Stimulated activated CD4-positive, alpha-beta T cell treated with anti-CD3 and anti-CD28 coated beads, Interleukin-2, amount 100 ng/mL, for 48 hours (primary cell): Measurements from ENCODE around the gene DGCR2.
"Not testable (repeated sequence)": the region's sequence is repeated elsewhere in the genome, so short reads cannot be mapped to it uniquely, and the experiment has no call there.

Experiments
- DNase-seq, 2 donors: peaks; one replicate each; pipeline ENCODE4 v3.0.0-alpha.2; 2020

DGCR2 gene

GRCh38 chr22:19107730-19108074 is 14.5 kb downstream of the DGCR2 start:
- DNase-seq: no peak

GRCh38 chr22:19106886-19107729 is 15.1 kb downstream of the DGCR2 start:
- DNase-seq: no peak

- peak in 1 of 2 donors; percentile 16 for DNase-seq
These were observed 16.1 kb downstream of the DGCR2 start for GRCh38 chr22:19105867-19106802.

- DNase-seq: no peak
These were observed 16.8 kb downstream of the DGCR2 start for GRCh38 chr22:19105456-19105855.

DNA sequence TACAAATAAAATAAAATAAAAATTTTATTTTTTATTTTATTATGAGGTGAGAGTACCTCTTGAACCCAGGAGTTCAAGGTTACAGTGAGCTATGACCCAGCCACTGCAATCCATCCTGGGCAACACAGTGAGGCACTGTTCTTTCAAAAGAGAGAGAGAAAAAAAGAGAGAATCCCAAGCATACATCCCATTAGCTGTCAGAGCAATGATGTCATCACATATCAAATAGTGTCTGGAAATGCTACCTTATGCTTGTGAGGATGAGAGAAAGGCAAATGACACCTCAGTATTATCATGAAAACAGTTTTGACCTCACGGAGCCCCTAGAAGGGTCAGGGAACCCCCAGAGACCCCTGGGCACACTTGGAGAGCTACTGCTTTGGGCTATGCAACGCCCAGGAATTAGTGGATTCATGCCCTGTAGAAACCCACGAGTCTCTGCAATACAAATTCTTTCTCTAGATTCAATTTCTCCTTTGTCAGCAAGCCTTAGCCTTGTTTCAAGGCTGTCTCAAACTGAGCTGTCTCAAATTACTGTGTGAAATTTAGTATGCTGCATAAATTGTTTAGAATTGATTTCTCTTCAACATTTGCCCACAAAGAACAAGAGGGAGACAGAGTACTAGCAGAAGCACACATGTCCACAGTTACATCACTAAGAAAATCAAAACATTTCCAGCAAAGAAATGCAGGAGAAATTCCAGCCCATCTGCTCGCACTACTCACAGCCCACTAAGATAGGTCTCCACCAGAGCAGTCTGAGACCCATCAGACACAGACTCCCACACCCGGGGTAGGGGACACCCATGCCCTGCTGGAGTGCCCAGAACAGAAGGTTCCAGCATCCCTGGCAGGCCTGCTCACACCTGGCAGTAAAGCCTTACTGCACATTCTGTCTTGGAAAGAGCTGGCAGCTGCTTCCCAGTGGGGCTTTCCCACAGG is 18.1 kb downstream of the DGCR2 start:
- DNase-seq: no peak

- DNase-seq: no peak
These were observed 24.1 kb downstream of the DGCR2 start for GRCh38 chr22:19098157-19098556.

DNA sequence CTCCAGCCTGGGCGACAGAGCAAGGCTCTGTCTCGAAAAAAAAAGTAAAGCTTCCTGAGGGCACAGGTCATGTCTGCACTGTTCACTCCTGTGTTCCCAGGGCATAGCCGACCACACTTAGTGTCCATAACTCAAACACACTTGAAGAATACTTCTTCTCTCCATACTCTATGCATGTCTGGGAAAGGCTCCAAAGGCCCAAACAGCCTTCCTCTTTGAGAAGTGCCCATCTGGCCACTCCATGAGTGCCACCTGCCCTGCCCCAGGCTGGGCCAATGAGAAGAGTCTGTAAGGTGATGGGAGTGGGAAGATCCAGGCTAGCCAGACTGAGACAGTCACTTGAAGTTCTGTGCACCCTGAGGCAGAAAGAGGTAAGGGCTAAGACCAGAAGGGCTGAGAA is 24.7 kb downstream of the DGCR2 start:
- no peak for DNase-seq

DNA sequence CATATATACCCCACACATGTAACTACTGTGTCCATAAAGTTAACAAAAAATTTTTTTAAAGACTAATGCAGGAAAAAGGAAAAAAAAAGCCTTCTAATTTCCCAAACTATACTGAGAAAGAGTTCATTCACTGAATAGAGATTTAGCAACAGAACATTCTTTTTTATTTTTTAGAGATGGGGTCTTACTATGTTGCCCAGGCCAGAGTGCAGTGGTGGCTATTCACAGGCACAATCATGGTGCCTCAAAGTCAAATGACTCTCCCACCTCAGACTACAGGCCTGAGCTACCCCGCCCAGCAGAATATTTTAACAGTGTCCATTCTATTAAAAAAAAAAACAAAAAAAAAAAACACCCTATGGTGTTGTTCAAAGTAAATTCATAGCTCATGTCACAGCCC is 25.7 kb downstream of the DGCR2 start:
- DNase-seq: no peak

- DNase-seq: no peak
These were observed 27.7 kb downstream of the DGCR2 start for GRCh38 chr22:19094393-19094997.

GRCh38 chr22:19092725-19093124 is 29.5 kb downstream of the DGCR2 start:
- no peak for DNase-seq

DNA sequence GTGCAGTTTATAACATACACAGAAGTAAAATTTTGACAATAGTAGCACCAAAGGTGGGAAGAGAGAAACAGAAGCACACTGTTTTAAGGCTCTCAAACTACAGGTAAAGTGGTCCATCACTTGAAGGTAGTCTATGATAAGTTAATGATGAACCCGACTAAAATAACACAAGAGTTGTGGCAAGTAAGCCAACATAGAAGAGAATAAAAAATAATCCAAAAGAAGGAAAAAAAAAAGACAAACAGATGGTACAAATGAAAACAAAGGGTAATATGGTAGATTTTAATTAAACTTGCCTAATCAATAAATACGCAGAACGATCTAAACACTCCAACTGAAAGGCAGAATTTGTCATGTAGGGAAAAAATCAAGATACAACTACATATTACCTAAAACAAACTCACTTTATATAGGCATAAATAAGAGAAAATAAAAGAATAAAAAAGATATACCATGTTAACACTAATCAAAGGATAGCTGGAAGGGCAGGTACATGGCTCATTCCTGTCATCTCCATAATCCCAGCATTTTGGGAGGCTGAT is 31.6 kb downstream of the DGCR2 start:
- DNase-seq: no peak

DNA sequence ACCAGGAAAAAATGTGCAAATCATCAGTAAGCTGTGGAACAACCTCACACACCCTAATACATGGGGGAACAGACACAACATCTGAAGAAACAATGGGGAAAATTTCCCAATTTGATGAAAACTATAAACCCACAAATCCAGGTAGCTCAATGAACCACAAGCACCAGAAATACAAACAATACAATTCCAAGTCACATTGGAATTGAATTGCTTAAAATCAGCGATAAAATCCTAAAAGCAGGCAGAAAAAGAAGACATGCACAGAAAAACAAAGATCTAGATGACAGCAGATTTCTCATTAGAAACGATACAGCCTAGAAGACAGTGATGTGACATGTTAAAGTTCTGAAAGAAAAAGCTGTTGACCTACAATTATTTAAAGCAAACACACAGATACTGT is 32.0 kb downstream of the DGCR2 start:
- no peak for DNase-seq

DNA sequence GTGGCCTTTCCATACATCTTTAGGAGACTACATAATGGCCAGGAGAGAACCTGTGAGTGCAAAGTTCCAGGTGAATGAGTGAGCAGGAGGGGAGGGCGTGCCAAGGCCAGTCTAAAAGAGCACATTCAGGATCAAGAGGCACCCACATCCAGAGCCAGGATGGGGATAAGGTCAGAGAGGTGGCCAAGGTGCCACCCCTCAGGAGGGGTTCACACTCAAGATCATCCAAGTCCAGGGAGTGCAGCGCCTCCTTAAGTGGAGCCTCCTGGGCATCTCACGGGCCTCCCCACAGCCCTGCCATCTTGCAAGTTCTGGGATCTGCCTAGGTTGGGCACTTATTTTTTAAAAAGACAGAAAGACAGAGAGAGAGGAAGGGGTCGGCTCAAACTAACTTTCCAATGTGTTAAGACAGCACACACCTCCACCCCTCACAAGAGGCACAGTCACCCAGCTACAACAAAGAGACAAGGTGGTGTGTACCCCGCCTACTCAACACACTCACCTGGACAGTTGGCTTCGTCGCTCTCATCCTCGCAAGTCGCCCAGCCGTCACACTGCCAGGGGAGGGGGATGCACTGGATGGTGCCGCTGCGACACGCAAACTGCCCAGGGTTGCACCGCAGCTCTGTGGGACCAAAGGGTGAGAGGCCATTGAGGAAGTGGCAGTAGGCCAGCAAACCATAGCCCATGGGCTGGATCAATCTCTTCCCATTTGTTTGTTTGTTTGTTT is 33.2 kb downstream of the DGCR2 start:
- DNase-seq: no peak

DNA sequence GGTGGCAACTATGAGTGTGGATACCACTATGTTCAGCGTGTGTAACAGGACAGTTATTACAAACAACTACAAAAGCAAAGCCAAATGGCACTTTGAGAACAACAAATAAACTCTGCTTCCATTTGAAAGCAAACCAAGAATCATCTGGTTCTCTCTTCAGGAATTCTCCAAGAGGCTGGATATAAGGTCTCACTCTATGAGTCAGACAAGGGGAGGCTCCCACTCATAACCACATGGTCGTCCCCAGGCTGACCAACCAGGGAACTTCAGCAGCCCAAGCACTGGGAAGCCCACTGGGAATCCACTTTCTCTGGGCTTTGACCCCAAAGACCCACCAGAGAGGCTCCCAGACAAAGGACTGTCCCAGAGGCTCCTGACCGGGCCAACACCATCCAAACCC is 35.3 kb downstream of the DGCR2 start:
- no peak for DNase-seq

DNA sequence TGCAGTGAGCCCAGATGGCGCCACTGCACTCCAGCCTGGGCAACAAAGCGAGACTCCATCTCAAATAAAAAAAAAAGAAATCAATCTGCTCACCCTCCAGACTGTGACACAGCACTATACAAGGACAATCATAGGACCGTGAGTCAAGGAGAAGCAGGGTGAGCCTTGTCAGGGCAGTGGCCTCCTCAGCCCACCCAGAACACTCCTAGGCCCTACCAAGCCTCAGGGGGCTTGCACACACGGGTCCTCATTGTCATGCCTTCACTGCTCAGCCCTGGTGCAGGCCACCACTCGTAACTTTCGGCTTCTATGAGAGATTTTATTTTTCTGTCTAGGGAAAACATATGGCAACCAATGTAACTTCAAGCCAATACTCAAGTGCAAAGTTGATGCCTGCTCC is 35.8 kb downstream of the DGCR2 start:
- DNase-seq: no peak

GRCh38 chr22:19085233-19085718 is 36.9 kb downstream of the DGCR2 start:
- DNase-seq: no peak

GRCh38 chr22:19084586-19084985 is 37.6 kb downstream of the DGCR2 start:
- not testable (repeated sequence) for DNase-seq

DNA sequence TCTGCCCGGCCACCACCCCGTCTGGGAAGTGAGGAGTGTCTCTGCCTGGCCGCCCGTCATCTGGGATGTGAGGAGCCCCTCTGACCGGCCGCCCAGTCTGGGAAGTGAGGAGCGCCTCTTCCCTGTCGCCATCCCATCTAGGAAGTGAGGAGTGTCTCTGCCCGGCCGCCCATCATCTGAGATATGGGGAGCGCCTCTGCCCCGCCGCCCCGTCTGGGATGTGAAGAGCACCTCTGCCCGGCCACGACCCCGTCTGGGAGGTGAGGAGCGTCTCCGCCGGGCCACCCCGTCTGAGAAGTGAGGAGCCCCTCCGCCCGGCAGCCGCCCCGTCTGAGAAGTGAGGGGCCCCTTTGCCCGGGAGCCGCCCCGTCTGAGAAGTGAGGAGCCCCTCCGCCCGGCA is 38.1 kb downstream of the DGCR2 start:
- DNase-seq: not testable (repeated sequence)

DNA sequence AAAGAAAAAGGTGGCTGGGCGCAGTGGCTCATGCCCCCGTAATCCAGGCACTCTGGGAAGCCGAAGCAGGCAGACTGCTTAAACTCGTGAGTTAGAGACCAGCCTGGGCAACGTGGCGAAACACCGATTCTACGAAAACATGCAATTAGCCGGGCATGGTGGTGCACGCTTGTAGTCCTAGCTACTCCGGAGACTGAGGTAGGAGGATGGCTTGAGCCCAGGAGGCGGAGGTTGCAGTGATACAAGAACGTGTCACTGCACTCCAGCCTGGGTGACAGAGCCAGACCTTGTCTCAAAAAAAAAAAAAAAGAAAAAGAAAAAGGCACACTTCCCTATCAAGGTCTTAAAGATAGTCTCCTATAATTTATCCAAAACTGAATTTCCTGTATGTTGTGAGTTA is 39.4 kb downstream of the DGCR2 start:
- DNase-seq: no peak

DNA sequence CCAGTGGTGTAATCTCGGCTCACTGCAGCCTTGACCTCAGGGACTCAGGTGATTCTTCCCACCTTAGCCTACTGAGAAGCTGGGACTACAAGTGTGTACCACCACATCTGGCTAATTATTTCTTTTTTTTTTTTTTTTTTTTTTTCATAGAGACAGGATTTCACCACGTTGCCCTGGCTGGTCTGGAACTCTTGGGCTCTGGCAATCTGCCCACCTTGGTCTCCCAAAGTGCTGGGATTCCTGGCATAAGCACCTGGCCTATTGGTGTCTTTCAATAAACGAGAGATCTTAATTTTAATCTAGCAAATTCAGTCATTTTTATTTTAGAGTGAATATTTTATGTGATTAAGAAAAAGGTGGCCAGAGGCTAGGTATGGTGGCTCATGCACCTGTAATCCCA is 40.1 kb downstream of the DGCR2 start:
- DNase-seq: no peak

DNA sequence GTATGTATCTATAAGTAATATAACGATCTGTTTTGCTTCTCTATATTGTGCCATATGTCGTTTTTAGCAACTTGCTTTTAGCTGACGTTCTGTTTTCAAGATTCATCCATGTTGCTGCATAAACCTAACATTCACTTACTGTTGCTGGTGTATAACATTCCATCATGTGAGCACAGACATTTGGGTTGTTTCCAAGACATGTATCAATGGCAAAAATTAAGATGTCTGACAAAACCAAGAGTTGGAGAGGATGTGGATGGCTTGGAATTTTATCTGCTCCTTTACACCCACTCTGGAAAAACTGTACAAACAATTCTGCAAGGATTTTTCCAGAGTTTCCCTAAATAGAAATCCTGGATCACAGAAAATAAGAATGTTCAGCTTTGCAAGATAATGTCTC is 40.9 kb downstream of the DGCR2 start:
- no peak for DNase-seq
